Measurements from ENCODE around the gene DENND2A.

DNA sequence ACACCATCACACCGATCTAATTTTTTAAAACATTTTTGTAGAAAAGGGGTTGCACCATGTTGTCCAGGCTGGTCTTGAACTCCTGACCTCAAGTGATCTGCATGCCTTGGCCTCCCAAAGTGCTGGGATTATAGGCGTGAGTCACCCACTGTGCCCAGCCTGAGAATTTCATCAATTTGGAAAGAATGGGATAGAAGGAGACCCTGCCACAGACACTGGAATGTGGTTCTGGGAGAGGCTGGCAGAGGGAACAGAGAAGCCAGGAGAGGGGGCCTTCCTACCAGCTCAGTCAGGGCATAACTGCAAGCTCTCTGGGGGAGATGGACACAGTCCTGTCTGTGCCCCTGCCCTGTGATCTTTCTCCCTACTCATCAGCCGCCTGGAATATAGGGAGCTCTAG is 119.2 kb downstream of the DENND2A start:
- TF ChIP-seq, protein P1, sequence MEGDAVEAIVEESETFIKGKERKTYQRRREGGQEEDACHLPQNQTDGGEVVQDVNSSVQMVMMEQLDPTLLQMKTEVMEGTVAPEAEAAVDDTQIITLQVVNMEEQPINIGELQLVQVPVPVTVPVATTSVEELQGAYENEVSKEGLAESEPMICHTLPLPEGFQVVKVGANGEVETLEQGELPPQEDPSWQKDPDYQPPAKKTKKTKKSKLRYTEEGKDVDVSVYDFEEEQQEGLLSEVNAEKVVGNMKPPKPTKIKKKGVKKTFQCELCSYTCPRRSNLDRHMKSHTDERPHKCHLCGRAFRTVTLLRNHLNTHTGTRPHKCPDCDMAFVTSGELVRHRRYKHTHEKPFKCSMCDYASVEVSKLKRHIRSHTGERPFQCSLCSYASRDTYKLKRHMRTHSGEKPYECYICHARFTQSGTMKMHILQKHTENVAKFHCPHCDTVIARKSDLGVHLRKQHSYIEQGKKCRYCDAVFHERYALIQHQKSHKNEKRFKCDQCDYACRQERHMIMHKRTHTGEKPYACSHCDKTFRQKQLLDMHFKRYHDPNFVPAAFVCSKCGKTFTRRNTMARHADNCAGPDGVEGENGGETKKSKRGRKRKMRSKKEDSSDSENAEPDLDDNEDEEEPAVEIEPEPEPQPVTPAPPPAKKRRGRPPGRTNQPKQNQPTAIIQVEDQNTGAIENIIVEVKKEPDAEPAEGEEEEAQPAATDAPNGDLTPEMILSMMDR (IDR thresholded peaks at IDR 0.05; ENCODE audit: low read length) = no peak
- TF ChIP-seq EZH2 (IDR thresholded peaks at IDR 0.05; ENCODE audit: borderline replicate concordance, low read length) = no peak

All from OCI-LY1 (cell line).